IMR-90 (cell line): ENCODE data around the gene RASGRF2. TPM values are rescaled to one million over a fixed set of nuclear protein-coding genes. Genes with fewer than 3 reads are reported as not detected.

Experiments
- ATAC-seq: fragments of 200-7000 bp; cut with Tn5 transposase; 2 replicates; pipeline ENCODE4 v1.9.1; 2020; ENCODE audit warnings: low read depth, mild to moderate bottlenecking, moderate library complexity
- BruUV-seq: library from RNA; stranded (reverse); fragments of 400-500 nt; replicated peaks from 2 replicates; lab custom pipeline; 2021; lab: Mats Ljungman, UMichigan
- CTCF ChIA-PET: fragments of 300-600 bp; formaldehyde crosslinking; extraction: SDS; loops from one replicate; lab custom pipeline; 2021; ENCODE audit warnings: antibody characterized with exemption; lab: Yijun Ruan, JAX
- POLR2A ChIA-PET: fragments of 300-600 bp; sonication (Branson Sonifier 250); formaldehyde crosslinking; loops from one replicate; lab custom pipeline; 2022; ENCODE audit warnings: antibody characterized with exemption; ENCODE audit not compliant: unreplicated experiment; lab: Charles Lee
- DNase-seq: peaks from one replicate; pipeline ENCODE4 v3.0.0; 2013
- H2AFZ ChIP-seq: replicated peaks from 2 replicates; pipeline ENCODE3; 2013; ENCODE audit warnings: low read length, mild to moderate bottlenecking; ENCODE audit not compliant: poor library complexity
- H2AK5ac ChIP-seq: 2 replicates; pipeline ENCODE4 v1.6.1; 2013; ENCODE audit warnings: low read depth, low read length, inconsistent platforms
- H2AK9ac ChIP-seq: replicated peaks from 2 replicates; pipeline ENCODE3; 2013; ENCODE audit warnings: mild to moderate bottlenecking, low read depth, low read length, moderate library complexity; ENCODE audit not compliant: poor library complexity
- H2BK120ac ChIP-seq: 2 replicates; pipeline ENCODE4 v1.6.1; 2013; ENCODE audit warnings: low read depth, low read length, inconsistent platforms
- H2BK15ac ChIP-seq: 3 replicates; pipeline ENCODE4 v1.6.1; 2013; ENCODE audit warnings: low read depth, low read length, inconsistent platforms
- H2BK20ac ChIP-seq: 2 replicates; pipeline ENCODE4 v1.6.1; 2013; ENCODE audit warnings: low read depth, mild to moderate bottlenecking, inconsistent platforms, low read length, moderate library complexity
- H2BK5ac ChIP-seq: 2 replicates; pipeline ENCODE4 v1.6.1; 2013; ENCODE audit warnings: mild to moderate bottlenecking, low read depth, low read length, inconsistent platforms; ENCODE audit not compliant: poor library complexity, severe bottlenecking
- H3K14ac ChIP-seq: replicated peaks from 2 replicates; pipeline ENCODE4 v1.6.1; 2013; ENCODE audit warnings: low read depth, low read length, inconsistent platforms
- H3K18ac ChIP-seq: 2 replicates; pipeline ENCODE4 v1.6.1; 2013; ENCODE audit warnings: low read depth, low read length, control low read depth
- H3K23ac ChIP-seq: 2 replicates; pipeline ENCODE4 v1.6.1; 2013; ENCODE audit warnings: low read depth, low read length, inconsistent platforms
- H3K27ac ChIP-seq: 2 replicates; pipeline ENCODE4 v1.5.1; 2013; ENCODE audit warnings: mild to moderate bottlenecking, control low read depth, low read length; ENCODE audit not compliant: insufficient read depth
- H3K27me3 ChIP-seq: 2 replicates; pipeline ENCODE4 v1.6.1; 2013; ENCODE audit warnings: low read length; ENCODE audit not compliant: control insufficient read depth, insufficient read depth
- H3K36me3 ChIP-seq: 2 replicates; pipeline ENCODE4 v1.6.1; 2013; ENCODE audit warnings: low read length, mixed read lengths; ENCODE audit not compliant: control insufficient read depth, insufficient read depth
- H3K4ac ChIP-seq: 2 replicates; pipeline ENCODE4 v1.6.1; 2013; ENCODE audit warnings: low read depth, low read length, inconsistent platforms
- H3K4me1 ChIP-seq: 2 replicates; pipeline ENCODE4 v1.6.1; 2013; ENCODE audit warnings: low read length, mixed read lengths; ENCODE audit not compliant: control insufficient read depth, insufficient read depth
- H3K4me2 ChIP-seq: 2 replicates; pipeline ENCODE4 v1.6.1; 2013; ENCODE audit warnings: low read depth, mild to moderate bottlenecking, control low read depth, low read length, moderate library complexity
- H3K4me3 ChIP-seq: 2 replicates; pipeline ENCODE4 v1.5.1; 2013; ENCODE audit warnings: low read depth, mild to moderate bottlenecking, control low read depth, low read length, moderate library complexity; ENCODE audit not compliant: insufficient read depth
- H3K56ac ChIP-seq: 2 replicates; pipeline ENCODE4 v1.6.1; 2013; ENCODE audit warnings: low read length, inconsistent platforms; ENCODE audit not compliant: insufficient read depth; ENCODE audit errors: extremely low read depth
- H3K79me1 ChIP-seq, 2 experiments: 2 replicates each; pipeline ENCODE4 v1.6.1; 2013; ENCODE audit warnings: low read length in 2 of 2, inconsistent platforms in 1 of 2, low read depth in 1 of 2
- H3K9ac ChIP-seq: 2 replicates; pipeline ENCODE4 v1.6.1; 2013; ENCODE audit warnings: low read depth, low read length, control low read depth
- H3K9me1 ChIP-seq: 2 replicates; pipeline ENCODE4 v1.6.1; 2013; ENCODE audit warnings: low read length, inconsistent platforms; ENCODE audit not compliant: insufficient read depth
- H3K9me3 ChIP-seq: 2 replicates; pipeline ENCODE4 v1.6.1; 2013; ENCODE audit warnings: low read length; ENCODE audit not compliant: control insufficient read depth, insufficient read depth
- H4K20me1 ChIP-seq: 2 replicates; pipeline ENCODE4 v1.6.1; 2013; ENCODE audit warnings: low read length, inconsistent platforms; ENCODE audit not compliant: insufficient read depth
- H4K5ac ChIP-seq: 2 replicates; pipeline ENCODE4 v1.6.1; 2013; ENCODE audit warnings: mild to moderate bottlenecking, low read depth, low read length, control low read depth
- H4K8ac ChIP-seq, 2 experiments: 2 replicates each; pipeline ENCODE4 v1.6.1; 2013; ENCODE audit warnings: low read depth in 2 of 2, low read length in 2 of 2, control low read depth in 1 of 2, inconsistent platforms in 1 of 2
- H4K91ac ChIP-seq: 2 replicates; pipeline ENCODE4 v1.6.1; 2013; ENCODE audit warnings: low read depth, low read length, inconsistent platforms; ENCODE audit not compliant: insufficient read depth
- BHLHE40 ChIP-seq: fragments of 150-350 bp; IDR thresholded peaks from 2 replicates; pipeline ENCODE4 v1.6.1; 2016; ENCODE audit warnings: mild to moderate bottlenecking, low read depth, low read length
- CEBPB ChIP-seq: IDR thresholded peaks from 2 replicates; pipeline ENCODE4 v1.6.1; 2012; ENCODE audit warnings: low read depth, low read length, improper control_type of control experiment
- CHD1 ChIP-seq: IDR thresholded peaks from 2 replicates; pipeline ENCODE4 v1.6.1; 2012; ENCODE audit warnings: low read depth, low read length, improper control_type of control experiment
- CTCF ChIP-seq: conservative IDR thresholded peaks from 2 replicates; pipeline ENCODE4 v1.5.1; 2012; ENCODE audit warnings: mild to moderate bottlenecking, low read depth, low read length, improper control_type of control experiment
- FOS ChIP-seq: fragments of 150-350 bp; IDR thresholded peaks from 2 replicates; pipeline ENCODE4 v1.6.1; 2016; ENCODE audit warnings: low read depth, low read length
- MAFK ChIP-seq: IDR thresholded peaks from 2 replicates; pipeline ENCODE4 v1.6.1; 2012; ENCODE audit warnings: low read depth, low read length, improper control_type of control experiment
- MAZ ChIP-seq: IDR thresholded peaks from 2 replicates; pipeline ENCODE4 v1.6.1; 2012; ENCODE audit warnings: low read depth, mild to moderate bottlenecking, low read length, improper control_type of control experiment, moderate library complexity, borderline replicate concordance
- MXI1 ChIP-seq: IDR thresholded peaks from 2 replicates; pipeline ENCODE4 v1.6.1; 2012; ENCODE audit warnings: low read depth, mild to moderate bottlenecking, low read length, moderate library complexity, borderline replicate concordance
- NFE2L2 ChIP-seq: fragments of 150-350 bp; IDR thresholded peaks from 2 replicates; pipeline ENCODE4 v1.6.1; 2016; ENCODE audit warnings: low read depth, mild to moderate bottlenecking, low read length
- POLR2A ChIP-seq: IDR thresholded peaks from 2 replicates; pipeline ENCODE4 v1.6.1; 2012; ENCODE audit warnings: mild to moderate bottlenecking, low read depth, low read length
- RAD21 ChIP-seq: IDR thresholded peaks from 2 replicates; pipeline ENCODE4 v1.6.1; 2012; ENCODE audit warnings: low read length, improper control_type of control experiment
- RCOR1 ChIP-seq: IDR thresholded peaks from 2 replicates; pipeline ENCODE4 v1.6.1; 2012; ENCODE audit warnings: mild to moderate bottlenecking, low read length, improper control_type of control experiment; ENCODE audit not compliant: insufficient replicate concordance
- RFX5 ChIP-seq: IDR thresholded peaks from 2 replicates; pipeline ENCODE4 v1.8.0; 2012; ENCODE audit warnings: low read depth, mild to moderate bottlenecking, low read length, moderate library complexity
- SMC3 ChIP-seq: fragments of 150-350 bp; IDR thresholded peaks from 2 replicates; pipeline ENCODE4 v1.6.1; 2016; ENCODE audit warnings: low read depth, mild to moderate bottlenecking, antibody characterized with exemption, low read length, moderate library complexity
- USF2 ChIP-seq: fragments of 150-350 bp; IDR thresholded peaks from 2 replicates; pipeline ENCODE4 v1.6.1; 2017; ENCODE audit warnings: mild to moderate bottlenecking, antibody characterized with exemption, low read length, low read depth
- WGBS, 2 experiments: methylation state at CpG; one replicate each; pipeline versions ENCODE4 v1.1.5 to v1.1.7; 2013; ENCODE audit warnings: missing lambda C conversion rate in 2 of 2; ENCODE audit not compliant: insufficient read length in 1 of 2; ENCODE audit errors: extremely low coverage in 2 of 2; 5-methylcytosine and 5-hydroxymethylcytosine counted together
- dilution Hi-C: fragments of 300-500 bp; cut with HindIII; formaldehyde crosslinking; loops from one replicate; pipeline ENCODE4 v1.14.3; 2018; ENCODE audit warnings: low sequenced_read_pairs; ENCODE audit not compliant: unreplicated experiment
- in situ Hi-C: fragments of 300-500 bp; cut with MboI; formaldehyde crosslinking; loops from 3 replicates; pipeline ENCODE4 v1.14.3; 2019; ENCODE audit warnings: low sequenced_read_pairs, inconsistent platforms, mixed read lengths
- intact Hi-C: fragments of 100-400 bp; cut with micrococcal nuclease; formaldehyde crosslinking; loops from 2 replicates; pipeline ENCODE4 v1.10.0; 2022
- polyA plus RNA-seq, 3 experiments: library from polyadenylated mRNA; depleted of rRNA; stranded (reverse); fragments of >200 nt; gene quantifications; 2 replicates each; pipeline ENCODE4 v1.2.3, GENCODE V29; 2012; ENCODE audit warnings: low replicate concordance in 1 of 3
- total RNA-seq: library from RNA; depleted of rRNA; stranded (reverse); fragments of >200 nt; gene quantifications from 2 replicates; pipeline ENCODE4 v1.2.3, GENCODE V29; 2012
- TF ChIP-seq, protein P1 (sequence below): fragments of 150-350 bp; IDR thresholded peaks from 2 replicates; pipeline ENCODE4 v1.6.1; 2016; ENCODE audit warnings: low read depth, mild to moderate bottlenecking, low read length, moderate library complexity, borderline replicate concordance

RASGRF2 gene
- total and polyA plus RNA-seq, 2 of the 4 experiments (the other 2 are of a cell fraction) = 2.9 to 5.0 TPM

DNA sequence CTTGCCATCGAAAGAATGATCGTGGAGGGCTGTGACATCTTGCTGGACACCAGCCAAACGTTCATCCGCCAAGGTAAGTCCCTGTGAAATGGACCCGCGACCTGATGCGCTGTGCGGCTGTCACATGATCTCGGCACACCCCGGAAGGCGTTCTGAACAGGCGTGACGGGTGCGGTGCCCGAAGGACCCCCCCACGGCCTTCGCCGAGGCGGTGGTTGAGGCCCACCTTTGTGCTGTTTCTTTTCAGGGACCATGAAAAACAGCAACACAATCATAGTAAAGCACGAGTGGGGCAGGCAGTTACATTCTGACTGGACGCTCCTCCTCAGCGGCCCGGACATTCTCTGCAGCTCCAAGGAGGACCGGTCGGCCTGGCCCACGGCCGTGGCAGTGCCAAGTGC, 126.7 kb downstream of the RASGRF2 start:
- Histone ChIP-seq H3K9ac (no peak overlapping the region), H2BK20ac (no peak overlapping the region), H4K5ac (no peak overlapping the region), H2AFZ (peak overlapping the region; percentile 23), H3K18ac (no peak overlapping the region), H3K4me2 (no peak overlapping the region), H3K56ac (no peak overlapping the region), H3K23ac (no peak overlapping the region), H2BK120ac (no peak overlapping the region), H3K79me1 (peaks cover 0 to 22% of the 10 kb centered on the region in 2 experiments; a peak in 3 of 4 replicates), H2BK5ac (no peak overlapping the region), H3K27me3 (no peaks in the 10 kb centered on the region), H2AK5ac (no peak overlapping the region), H3K4me3 (no peak overlapping the region), H3K36me3 (peaks cover 13% of the 10 kb centered on the region), H4K8ac (no peak overlapping the region), H3K14ac (no peak overlapping the region), H3K27ac (no peak overlapping the region), H4K91ac (no peak overlapping the region), H4K20me1 (no peaks in the 10 kb centered on the region), H3K4ac (no peak overlapping the region), H2BK15ac (no peak overlapping the region), H3K4me1 (no peaks in the 10 kb centered on the region), H3K9me1 (peaks cover 6% of the 10 kb centered on the region; the same call in 1 of the 2 replicates), H3K9me3 (no peaks in the 10 kb centered on the region), H2AK9ac (no peak overlapping the region)
- no TSS peak for BruUV-seq
- intact Hi-C loops (no loop called here), in situ Hi-C loops (no loop called here), dilution Hi-C loops (no loop called here)
- ChIA-PET POLR2A (no interaction called here), CTCF (no interaction called here)
- ATAC-seq (no peak), DNase-seq (no peak)
- TF ChIP-seq USF2 = no peak
- no peak for TF ChIP-seq MXI1
- TF ChIP-seq FOS = no peak
- TF ChIP-seq RCOR1 = no peak
- TF ChIP-seq CHD1 = no peak
- TF ChIP-seq, protein P1, sequence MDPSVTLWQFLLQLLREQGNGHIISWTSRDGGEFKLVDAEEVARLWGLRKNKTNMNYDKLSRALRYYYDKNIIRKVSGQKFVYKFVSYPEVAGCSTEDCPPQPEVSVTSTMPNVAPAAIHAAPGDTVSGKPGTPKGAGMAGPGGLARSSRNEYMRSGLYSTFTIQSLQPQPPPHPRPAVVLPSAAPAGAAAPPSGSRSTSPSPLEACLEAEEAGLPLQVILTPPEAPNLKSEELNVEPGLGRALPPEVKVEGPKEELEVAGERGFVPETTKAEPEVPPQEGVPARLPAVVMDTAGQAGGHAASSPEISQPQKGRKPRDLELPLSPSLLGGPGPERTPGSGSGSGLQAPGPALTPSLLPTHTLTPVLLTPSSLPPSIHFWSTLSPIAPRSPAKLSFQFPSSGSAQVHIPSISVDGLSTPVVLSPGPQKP = no peak
- no peak for TF ChIP-seq RAD21
- TF ChIP-seq BHLHE40 = no peak
- no peak for TF ChIP-seq NFE2L2
- TF ChIP-seq CEBPB = no peak
- no peak for TF ChIP-seq MAFK
- TF ChIP-seq RFX5 = no peak
- no peak for TF ChIP-seq MAZ
- no peak for TF ChIP-seq POLR2A
- no peak for TF ChIP-seq SMC3
- no peak for TF ChIP-seq CTCF
- WGBS, 2 experiments = 96% methylated on average over 26 of the region's 27 CpGs; no CpG with 5 or more reads in 1 of the 2 experiments
